PC-9 (cell line): ENCODE measurements around the gene RCSD1. TPM values are rescaled to one million over a fixed set of nuclear protein-coding genes. Genes with fewer than 3 reads are reported as not detected.

ENCODE experiments used
- BruUV-seq: library from RNA; stranded (reverse); fragments of 400-500 nt; replicated peaks from 2 replicates; lab custom pipeline; 2021; lab: Mats Ljungman, UMichigan
- CTCF ChIA-PET: fragments of 300-600 bp; sonication (Branson Sonifier 250); formaldehyde crosslinking; loops from one replicate; lab custom pipeline; 2022; ENCODE audit warnings: antibody characterized with exemption; lab: Charles Lee
- POLR2A ChIA-PET: fragments of 300-600 bp; sonication (Branson Sonifier 250); formaldehyde crosslinking; loops from one replicate; lab custom pipeline; 2022; ENCODE audit warnings: antibody characterized with exemption; ENCODE audit not compliant: unreplicated experiment; lab: Charles Lee
- DNase-seq, 2 experiments: peaks; one replicate each; pipeline versions ENCODE4 v3.0.0 to v3.0.0-alpha.2; 2015 to 2022; ENCODE audit warnings: mixed read lengths in 1 of 2
- H2AFZ ChIP-seq: fragments of 200-600 bp; sonication (generic); 2 replicates; pipeline ENCODE4 v1.8.1; 2017; ENCODE audit warnings: antibody characterized with exemption
- H3F3A ChIP-seq: fragments of 200-600 bp; sonication (generic); 2 replicates; pipeline ENCODE4 v1.8.1; 2017; ENCODE audit warnings: antibody characterized with exemption, mild to moderate bottlenecking, low read depth; ENCODE audit not compliant: insufficient read depth
- H3K27ac ChIP-seq: fragments of 200-600 bp; sonication (generic); 2 replicates; pipeline ENCODE4 v1.6.1; 2016; ENCODE audit warnings: mixed run types
- H3K27me3 ChIP-seq: fragments of 200-600 bp; sonication (generic); 2 replicates; pipeline ENCODE4 v1.6.1; 2016; ENCODE audit warnings: low read depth, mixed run types; ENCODE audit not compliant: insufficient read depth
- H3K36me3 ChIP-seq: fragments of 200-600 bp; sonication (generic); 2 replicates; pipeline ENCODE4 v1.6.1; 2016; ENCODE audit warnings: low read depth, mixed run types
- H3K4me1 ChIP-seq: fragments of 200-600 bp; sonication (generic); replicated peaks from 2 replicates; pipeline ENCODE4 v1.6.1; 2016; ENCODE audit warnings: mixed run types; ENCODE audit not compliant: insufficient read depth
- H3K4me2 ChIP-seq: fragments of 200-600 bp; sonication (generic); 2 replicates; pipeline ENCODE4 v1.6.1; 2017; ENCODE audit warnings: mixed run types
- H3K4me3 ChIP-seq: fragments of 200-600 bp; sonication (generic); 2 replicates; pipeline ENCODE4 v1.6.1; 2016; ENCODE audit warnings: mixed run types
- H3K79me2 ChIP-seq: fragments of 200-600 bp; sonication (generic); 2 replicates; pipeline ENCODE4 v1.6.1; 2017; ENCODE audit warnings: low read depth, mixed run types
- H3K9me2 ChIP-seq: fragments of 200-600 bp; sonication (generic); 2 replicates; pipeline ENCODE4 v1.8.1; 2017; ENCODE audit warnings: mild to moderate bottlenecking; ENCODE audit not compliant: insufficient read depth
- H3K9me3 ChIP-seq: fragments of 200-600 bp; sonication (generic); 2 replicates; pipeline ENCODE4 v1.8.1; 2016; ENCODE audit warnings: low read depth; ENCODE audit not compliant: insufficient read depth
- H4K20me1 ChIP-seq: fragments of 200-600 bp; sonication (generic); 2 replicates; pipeline ENCODE4 v1.8.1; 2017; ENCODE audit not compliant: insufficient read depth
- EZH2 ChIP-seq: fragments of 200-600 bp; sonication (generic); IDR thresholded peaks from 2 replicates; pipeline ENCODE4 v1.8.0; 2017; ENCODE audit warnings: antibody characterized with exemption, low read depth
- intact Hi-C: fragments of 100-400 bp; cut with micrococcal nuclease; formaldehyde crosslinking; loops from one replicate; pipeline ENCODE4 v1.10.0; 2022; ENCODE audit not compliant: unreplicated experiment
- total RNA-seq: library from RNA; stranded (reverse); gene quantifications from 2 replicates; pipeline ENCODE4 v1.2.3, GENCODE V29; 2021
- TF ChIP-seq, protein P1 (sequence below): fragments of 200-600 bp; sonication (generic); conservative IDR thresholded peaks from 2 replicates; pipeline ENCODE4 v1.6.1; 2017; ENCODE audit warnings: mixed run types, antibody characterized with exemption, mild to moderate bottlenecking, moderate library complexity

Gene RCSD1
- total RNA-seq, 1 experiment from 2014 or later, result not detected

DNA sequence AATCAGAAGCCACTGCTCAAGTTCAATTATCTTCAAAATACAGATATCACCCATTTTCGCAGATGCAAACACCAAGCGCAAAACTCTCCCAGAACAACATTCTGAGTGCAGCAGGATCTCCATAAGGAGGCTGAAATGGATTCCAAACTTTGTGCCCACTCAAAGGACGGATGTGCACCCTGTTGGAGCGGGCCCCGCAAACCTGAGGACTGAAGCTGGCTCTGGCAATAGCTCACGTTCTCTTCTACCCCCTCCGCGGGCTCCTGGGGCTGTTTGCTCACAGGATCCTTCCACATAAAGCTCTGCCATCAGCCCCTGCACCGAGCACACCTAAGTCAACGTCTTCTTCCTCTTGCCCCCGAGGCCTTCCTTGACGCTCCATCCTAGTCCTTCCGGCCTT lies 11.7 kb upstream of the RCSD1 start:
- Histone ChIP-seq H3F3A (no peaks in the 10 kb centered on the region), H3K4me1 (no peaks in the 10 kb centered on the region), H2AFZ (no peak overlapping the region), H3K4me2 (no peak overlapping the region), H3K9me3 (no peaks in the 10 kb centered on the region; the same call in 1 of the 2 replicates), H3K9me2 (no peaks in the 10 kb centered on the region), H3K27ac (no peak overlapping the region), H3K36me3 (no peaks in the 10 kb centered on the region), H3K4me3 (no peak overlapping the region), H3K27me3 (peaks cover 32% of the 10 kb centered on the region; the same call in 1 of the 2 replicates), H3K79me2 (no peaks in the 10 kb centered on the region), H4K20me1 (no peaks in the 10 kb centered on the region)
- intact Hi-C loops, result no loop called here
- ChIA-PET CTCF (no interaction called here), POLR2A (no interaction called here)
- no peak for DNase-seq
- no TSS peak for BruUV-seq
- no peak for TF ChIP-seq EZH2
- TF ChIP-seq, protein P1, sequence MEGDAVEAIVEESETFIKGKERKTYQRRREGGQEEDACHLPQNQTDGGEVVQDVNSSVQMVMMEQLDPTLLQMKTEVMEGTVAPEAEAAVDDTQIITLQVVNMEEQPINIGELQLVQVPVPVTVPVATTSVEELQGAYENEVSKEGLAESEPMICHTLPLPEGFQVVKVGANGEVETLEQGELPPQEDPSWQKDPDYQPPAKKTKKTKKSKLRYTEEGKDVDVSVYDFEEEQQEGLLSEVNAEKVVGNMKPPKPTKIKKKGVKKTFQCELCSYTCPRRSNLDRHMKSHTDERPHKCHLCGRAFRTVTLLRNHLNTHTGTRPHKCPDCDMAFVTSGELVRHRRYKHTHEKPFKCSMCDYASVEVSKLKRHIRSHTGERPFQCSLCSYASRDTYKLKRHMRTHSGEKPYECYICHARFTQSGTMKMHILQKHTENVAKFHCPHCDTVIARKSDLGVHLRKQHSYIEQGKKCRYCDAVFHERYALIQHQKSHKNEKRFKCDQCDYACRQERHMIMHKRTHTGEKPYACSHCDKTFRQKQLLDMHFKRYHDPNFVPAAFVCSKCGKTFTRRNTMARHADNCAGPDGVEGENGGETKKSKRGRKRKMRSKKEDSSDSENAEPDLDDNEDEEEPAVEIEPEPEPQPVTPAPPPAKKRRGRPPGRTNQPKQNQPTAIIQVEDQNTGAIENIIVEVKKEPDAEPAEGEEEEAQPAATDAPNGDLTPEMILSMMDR, result no peak

DNA sequence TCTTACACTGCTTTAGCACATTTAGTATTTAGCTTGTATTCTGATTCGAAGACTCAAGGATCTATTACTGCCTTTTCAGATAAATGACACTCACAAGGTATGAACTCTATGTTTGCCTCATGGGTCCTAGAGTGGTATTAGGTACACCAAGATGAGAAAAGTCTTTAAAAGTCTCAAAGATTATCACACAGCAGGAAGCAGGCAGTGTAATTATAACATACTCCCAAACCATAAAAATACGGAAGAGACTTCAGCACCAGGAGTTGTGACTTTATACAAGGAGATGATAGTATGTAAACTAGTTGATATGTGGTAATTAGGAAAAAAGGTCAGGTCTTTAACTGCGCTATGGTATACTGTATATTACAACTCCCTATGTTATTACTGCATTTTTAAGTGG lies 11.2 kb upstream of the RCSD1 start:
- no peaks in the 10 kb centered on the region for H3K36me3 ChIP-seq
- H3F3A ChIP-seq, result no peaks in the 10 kb centered on the region
- no TSS peak for BruUV-seq
- no peak overlapping the region for H3K4me2 ChIP-seq
- ChIA-PET CTCF (interaction anchor here (1.0 kb wide), 1 partner anchor 72 kb away, joined by 6 read pairs; no protein-coding TSS in a partner anchor), POLR2A (no interaction called here)
- no peaks in the 10 kb centered on the region for H3K4me1 ChIP-seq
- no peak for DNase-seq
- H3K27me3 ChIP-seq, result peaks cover 34% of the 10 kb centered on the region; the same call in 1 of the 2 replicates
- H3K9me2 ChIP-seq, result no peaks in the 10 kb centered on the region
- no peaks in the 10 kb centered on the region; the same call in 1 of the 2 replicates for H3K9me3 ChIP-seq
- no peaks in the 10 kb centered on the region for H3K79me2 ChIP-seq
- intact Hi-C loops, result no loop called here
- no peak overlapping the region for H3K4me3 ChIP-seq
- no peak overlapping the region for H3K27ac ChIP-seq
- TF ChIP-seq EZH2, result no peak
- TF ChIP-seq, protein P1, result no peak
- no peaks in the 10 kb centered on the region for H4K20me1 ChIP-seq
- H2AFZ ChIP-seq, result no peak overlapping the region

DNA sequence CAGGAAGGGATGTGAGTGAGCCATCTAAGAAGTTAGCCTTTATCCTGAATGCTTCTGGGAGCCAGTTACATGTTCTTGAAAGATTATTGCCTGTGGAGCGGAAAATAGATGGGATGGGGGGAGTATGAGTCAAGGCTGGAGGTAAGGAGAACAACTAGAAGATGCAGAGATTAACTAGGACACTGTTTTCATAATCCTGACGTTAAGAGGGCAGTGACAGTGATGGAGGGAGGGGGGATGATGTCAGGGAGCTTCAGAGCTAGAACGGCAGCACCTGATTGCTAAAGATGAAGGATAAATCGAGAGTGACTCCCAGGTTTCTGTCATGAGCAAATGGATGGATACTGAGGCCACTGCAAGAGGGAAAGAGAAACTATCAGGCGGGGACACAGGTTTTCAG lies 10.0 kb upstream of the RCSD1 start:
- H3K36me3 ChIP-seq, result no peaks in the 10 kb centered on the region
- ChIA-PET POLR2A (no interaction called here), CTCF (no interaction called here)
- intact Hi-C loops, result no loop called here
- no peak for DNase-seq
- no TSS peak for BruUV-seq
- no peaks in the 10 kb centered on the region for H4K20me1 ChIP-seq
- H3K9me2 ChIP-seq, result no peaks in the 10 kb centered on the region
- H3F3A ChIP-seq, result no peaks in the 10 kb centered on the region
- H3K27ac ChIP-seq, result no peak overlapping the region
- no peak overlapping the region for H3K4me2 ChIP-seq
- no peak overlapping the region for H2AFZ ChIP-seq
- no peak for TF ChIP-seq EZH2
- TF ChIP-seq, protein P1, result no peak
- H3K4me3 ChIP-seq, result no peak overlapping the region
- no peaks in the 10 kb centered on the region for H3K79me2 ChIP-seq
- H3K4me1 ChIP-seq, result no peaks in the 10 kb centered on the region
- peaks cover 29% of the 10 kb centered on the region; the same call in 1 of the 2 replicates for H3K27me3 ChIP-seq
- no peaks in the 10 kb centered on the region; the same call in 1 of the 2 replicates for H3K9me3 ChIP-seq
